Measurements from ENCODE around the gene ATXN7L1. TPM values are rescaled to one million over a fixed set of nuclear protein-coding genes. Genes with fewer than 3 reads are reported as not detected.
"Not testable (repeated sequence)": the region's sequence is repeated elsewhere in the genome, so short reads cannot be mapped to it uniquely, and the experiment has no call there.

Gene ATXN7L1
- total RNA-seq, 4 donors from 2014 or later, result 30.8 to 45.8 (median 39.3) TPM

- no peak overlapping the region for H3K4me3 ChIP-seq
- no peak for TF ChIP-seq POLR2A (IDR thresholded peaks at IDR 0.05)
- no peak for TF ChIP-seq CTCF (IDR thresholded peaks at IDR 0.05)
- H3K27ac ChIP-seq, result no peak overlapping the region
- no peaks in the 10 kb centered on the region for H3K9me3 ChIP-seq
- no peaks in the 10 kb centered on the region for H3K27me3 ChIP-seq
- DNase-seq, result no peak
- peaks cover 0 to 5% (median 3%) of the 10 kb centered on the region in 4 donors for H3K4me1 ChIP-seq
- H3K36me3 ChIP-seq, result no peaks in the 10 kb centered on the region
These were observed 21.9 kb downstream of the ATXN7L1 start for GRCh38 chr7:105854498-105854897.

GRCh38 chr7:105853931-105854419 is 22.4 kb downstream of the ATXN7L1 start:
- H3K9me3 ChIP-seq, result no peaks in the 10 kb centered on the region
- peak overlapping the region in 2 of 4 donors; percentile 43 to 49 for H3K27ac ChIP-seq
- DNase-seq, result no peak

DNA sequence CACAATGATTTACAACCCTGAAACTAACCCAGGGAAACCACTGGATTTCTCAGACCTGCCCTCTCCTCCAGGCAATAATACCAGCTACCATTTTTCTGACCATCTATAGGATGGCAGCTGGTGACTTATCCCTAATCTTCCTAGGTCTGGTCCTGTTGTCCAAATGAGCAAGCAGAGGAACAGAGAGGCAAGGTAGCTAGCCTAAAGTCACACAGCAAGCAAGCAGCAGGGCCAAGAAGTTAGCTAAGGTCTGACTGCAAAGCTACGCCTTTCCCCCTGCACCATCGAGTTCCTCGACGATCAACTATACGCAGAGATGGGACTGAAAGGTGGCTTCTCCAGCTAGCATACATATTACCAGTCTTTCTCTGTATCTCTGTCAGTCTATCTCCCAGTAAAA is 25.3 kb downstream of the ATXN7L1 start:
- H3K36me3 ChIP-seq, result no peaks in the 10 kb centered on the region
- TF ChIP-seq POLR2A (IDR thresholded peaks at IDR 0.05) (no peak), CTCF (IDR thresholded peaks at IDR 0.05) (no peak)
- H3K27me3 ChIP-seq, result no peaks in the 10 kb centered on the region
- no peak overlapping the region for H3K4me3 ChIP-seq
- peaks cover 0 to 14% (median 3%) of the 10 kb centered on the region in 4 donors for H3K4me1 ChIP-seq
- DNase-seq, result no peak
- H3K27ac ChIP-seq, result no peak overlapping the region
- H3K9me3 ChIP-seq, result no peaks in the 10 kb centered on the region

More at GRCh38 chr7:105853931-105854419, 22.4 kb downstream of the ATXN7L1 start:
- H3K36me3 ChIP-seq, result no peaks in the 10 kb centered on the region
- peaks cover 0 to 10% (median 3%) of the 10 kb centered on the region in 4 donors for H3K4me1 ChIP-seq
- H3K27me3 ChIP-seq, result no peaks in the 10 kb centered on the region
- no peak for TF ChIP-seq POLR2A (IDR thresholded peaks at IDR 0.05)
- TF ChIP-seq CTCF (IDR thresholded peaks at IDR 0.05), result no peak
- H3K4me3 ChIP-seq, result no peak overlapping the region

DNA sequence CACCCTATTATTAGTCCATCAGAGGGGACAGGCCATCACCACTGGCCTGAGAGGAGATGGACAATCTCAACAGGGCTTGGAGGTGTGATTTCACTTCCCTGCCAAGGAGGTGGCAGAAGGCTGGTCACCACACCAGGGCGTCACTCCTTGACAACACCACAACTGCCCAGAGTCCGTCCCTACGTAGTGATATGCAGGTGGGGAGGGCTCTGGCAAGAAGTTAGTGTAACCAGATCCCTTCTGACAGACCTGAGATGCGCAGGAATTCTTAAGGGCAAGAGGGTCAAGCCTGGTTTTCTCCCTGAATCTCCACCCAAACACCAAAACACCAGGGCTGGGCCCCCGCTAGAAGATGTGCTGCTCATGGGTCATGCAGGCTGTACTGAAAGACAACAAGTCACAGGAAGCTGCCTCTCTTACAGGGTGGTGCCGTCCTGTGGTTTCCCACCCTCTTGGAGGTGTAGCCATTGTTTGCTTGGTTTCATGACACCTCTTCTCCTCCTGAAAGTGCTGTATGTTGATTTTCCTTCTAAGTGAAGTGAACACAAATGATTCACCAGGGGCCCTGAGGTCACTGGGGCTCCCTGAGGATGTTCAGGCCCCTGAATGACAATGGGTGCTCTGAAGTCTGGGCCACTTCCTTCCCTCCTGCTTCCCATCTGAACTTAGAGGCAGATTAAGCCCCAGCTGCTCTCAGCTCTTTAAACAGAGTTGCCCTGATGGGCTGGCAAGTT is 27.1 kb downstream of the ATXN7L1 start:
- peak in 1 of 3 donors; percentile 28 for DNase-seq
- Histone ChIP-seq H3K4me1 (peaks cover 0 to 14% (median 3%) of the 10 kb centered on the region in 4 donors), H3K4me3 (no peak overlapping the region), H3K36me3 (no peaks in the 10 kb centered on the region), H3K27ac (peak overlapping the region in 1 of 4 donors; percentile 38), H3K27me3 (no peaks in the 10 kb centered on the region), H3K9me3 (no peaks in the 10 kb centered on the region)
- no peak for TF ChIP-seq CTCF (IDR thresholded peaks at IDR 0.05)

GRCh38 chr7:105846404-105846803 is 30.0 kb downstream of the ATXN7L1 start:
- peaks cover 0 to 10% (median 3%) of the 10 kb centered on the region in 4 donors for H3K4me1 ChIP-seq
- H3K4me3 ChIP-seq, result no peak overlapping the region
- no peaks in the 10 kb centered on the region for H3K27me3 ChIP-seq
- no peak overlapping the region for H3K27ac ChIP-seq
- no peak for TF ChIP-seq CTCF (IDR thresholded peaks at IDR 0.05)
- TF ChIP-seq POLR2A (IDR thresholded peaks at IDR 0.05), result no peak
- H3K9me3 ChIP-seq, result no peaks in the 10 kb centered on the region
- H3K36me3 ChIP-seq, result peaks cover 0 to 5% (median 0%) of the 10 kb centered on the region in 3 donors
- DNase-seq, result no peak

DNA sequence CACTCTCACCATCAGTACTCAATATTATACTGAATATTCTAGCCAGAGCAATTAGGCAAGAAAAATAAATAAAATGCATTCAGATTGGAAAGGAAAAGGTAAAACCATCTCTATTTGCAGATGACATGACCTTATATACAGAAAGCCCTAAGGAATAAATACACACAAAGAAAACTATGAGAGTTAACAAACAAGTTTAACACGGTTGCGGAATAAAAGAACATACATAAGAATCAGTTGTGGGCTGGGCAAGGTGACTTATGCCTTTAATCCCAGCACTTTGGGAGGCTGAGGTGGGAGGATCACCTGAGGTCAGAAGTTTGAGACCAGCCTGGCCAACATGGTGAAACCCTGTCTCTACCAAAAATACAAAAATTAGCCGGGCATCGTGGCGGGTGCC is 31.7 kb downstream of the ATXN7L1 start:
- not testable (repeated sequence) for H3K27ac ChIP-seq, H3K36me3 ChIP-seq, H3K9me3 ChIP-seq, H3K27me3 ChIP-seq, H3K4me3 ChIP-seq, DNase-seq
- H3K4me1 ChIP-seq, result peaks cover 0 to 10% (median 0%) of the 10 kb centered on the region in 4 donors

Measured in Peyer's patch (tissue), 4 donors.